Liver (tissue), 3 donors: ENCODE results near the gene MYO1B.

Experiments
- CTCF ChIP-seq: fragments of 150-350 bp; IDR thresholded peaks from 2 replicates; pipeline ENCODE4 v1.5.1; 2017; ENCODE audit warnings: improper control_type of control experiment, low read depth, low read length; ENCODE audit not compliant: missing input control
- GABPA ChIP-seq, 2 donors: IDR thresholded peaks in 1 of 2; conservative IDR thresholded peaks in 1 of 2; 2 replicates each; pipeline ENCODE4 v1.6.1; 2016; ENCODE audit warnings: antibody characterized with exemption in 2 of 2, mild to moderate bottlenecking in 1 of 2, moderate library complexity in 1 of 2
- JUND ChIP-seq, 2 donors: IDR thresholded peaks; 2 replicates each; pipeline ENCODE4 v1.6.1; 2016; ENCODE audit warnings: antibody characterized with exemption in 2 of 2
- NR2F2 ChIP-seq: IDR thresholded peaks from 2 replicates; pipeline ENCODE4 v1.6.1; 2016; ENCODE audit warnings: antibody characterized with exemption
- RAD21 ChIP-seq, 2 donors: IDR thresholded peaks; 2 replicates each; pipeline ENCODE4 v1.6.1; 2016; ENCODE audit warnings: antibody characterized with exemption in 2 of 2, mild to moderate bottlenecking in 2 of 2
- RXRA ChIP-seq, 2 donors: IDR thresholded peaks; 2 replicates each; pipeline ENCODE4 v1.6.1; 2017 to 2018; ENCODE audit warnings: antibody characterized with exemption in 2 of 2, mild to moderate bottlenecking in 1 of 2
- SP1 ChIP-seq: IDR thresholded peaks from 2 replicates; pipeline ENCODE4 v1.6.1; 2018; ENCODE audit warnings: antibody characterized with exemption, mild to moderate bottlenecking
- TAF1 ChIP-seq: conservative IDR thresholded peaks from 2 replicates; pipeline ENCODE4 v1.6.1; 2016; ENCODE audit warnings: antibody characterized with exemption, mild to moderate bottlenecking
- YY1 ChIP-seq: IDR thresholded peaks from 2 replicates; pipeline ENCODE4 v1.6.1; 2016; ENCODE audit warnings: antibody characterized with exemption, mild to moderate bottlenecking
- TF ChIP-seq, protein P1 (sequence below): IDR thresholded peaks from 2 replicates; pipeline ENCODE4 v1.6.1; 2016; ENCODE audit warnings: antibody characterized with exemption, mild to moderate bottlenecking
- donor health status: healthy.
- donor health status: healthy.

DNA sequence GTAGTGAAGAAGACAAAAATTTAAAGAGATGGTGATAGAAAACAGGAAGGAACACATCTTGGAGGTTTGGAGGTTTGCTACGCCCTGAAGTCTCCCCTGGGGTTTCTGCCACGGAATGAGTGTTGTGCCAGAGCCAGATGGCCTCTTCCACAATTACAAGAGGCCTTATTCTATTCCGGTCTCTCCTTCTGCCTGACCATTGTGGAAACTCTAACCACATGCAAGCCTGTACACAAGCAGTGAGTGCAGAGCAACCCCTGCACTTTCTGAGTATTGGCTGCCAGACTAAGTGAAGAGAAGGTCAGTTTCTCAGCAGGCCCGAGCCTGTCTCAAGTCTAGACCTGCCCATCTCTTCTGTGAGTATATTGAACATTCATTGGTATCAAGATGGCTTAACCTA, 22.7 kb upstream of the MYO1B start:
- no peak for TF ChIP-seq JUND (IDR thresholded peaks at IDR 0.05)
- TF ChIP-seq YY1 = no peak
- TF ChIP-seq CTCF = no peak
- TF ChIP-seq TAF1 = no peak
- TF ChIP-seq, protein P1, sequence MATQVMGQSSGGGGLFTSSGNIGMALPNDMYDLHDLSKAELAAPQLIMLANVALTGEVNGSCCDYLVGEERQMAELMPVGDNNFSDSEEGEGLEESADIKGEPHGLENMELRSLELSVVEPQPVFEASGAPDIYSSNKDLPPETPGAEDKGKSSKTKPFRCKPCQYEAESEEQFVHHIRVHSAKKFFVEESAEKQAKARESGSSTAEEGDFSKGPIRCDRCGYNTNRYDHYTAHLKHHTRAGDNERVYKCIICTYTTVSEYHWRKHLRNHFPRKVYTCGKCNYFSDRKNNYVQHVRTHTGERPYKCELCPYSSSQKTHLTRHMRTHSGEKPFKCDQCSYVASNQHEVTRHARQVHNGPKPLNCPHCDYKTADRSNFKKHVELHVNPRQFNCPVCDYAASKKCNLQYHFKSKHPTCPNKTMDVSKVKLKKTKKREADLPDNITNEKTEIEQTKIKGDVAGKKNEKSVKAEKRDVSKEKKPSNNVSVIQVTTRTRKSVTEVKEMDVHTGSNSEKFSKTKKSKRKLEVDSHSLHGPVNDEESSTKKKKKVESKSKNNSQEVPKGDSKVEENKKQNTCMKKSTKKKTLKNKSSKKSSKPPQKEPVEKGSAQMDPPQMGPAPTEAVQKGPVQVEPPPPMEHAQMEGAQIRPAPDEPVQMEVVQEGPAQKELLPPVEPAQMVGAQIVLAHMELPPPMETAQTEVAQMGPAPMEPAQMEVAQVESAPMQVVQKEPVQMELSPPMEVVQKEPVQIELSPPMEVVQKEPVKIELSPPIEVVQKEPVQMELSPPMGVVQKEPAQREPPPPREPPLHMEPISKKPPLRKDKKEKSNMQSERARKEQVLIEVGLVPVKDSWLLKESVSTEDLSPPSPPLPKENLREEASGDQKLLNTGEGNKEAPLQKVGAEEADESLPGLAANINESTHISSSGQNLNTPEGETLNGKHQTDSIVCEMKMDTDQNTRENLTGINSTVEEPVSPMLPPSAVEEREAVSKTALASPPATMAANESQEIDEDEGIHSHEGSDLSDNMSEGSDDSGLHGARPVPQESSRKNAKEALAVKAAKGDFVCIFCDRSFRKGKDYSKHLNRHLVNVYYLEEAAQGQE = no peak
- TF ChIP-seq GABPA (IDR thresholded peaks at IDR 0.05 in 1 of 2, conservative IDR thresholded peaks at IDR 0.05 in 1 of 2) = no peak
- no peak for TF ChIP-seq NR2F2
- TF ChIP-seq RXRA (IDR thresholded peaks at IDR 0.05) = no peak
- TF ChIP-seq SP1 = no peak
- TF ChIP-seq RAD21 (IDR thresholded peaks at IDR 0.05) = no peak
